ENCODE measurements around the gene GSE1.

GSE1 gene

DNA sequence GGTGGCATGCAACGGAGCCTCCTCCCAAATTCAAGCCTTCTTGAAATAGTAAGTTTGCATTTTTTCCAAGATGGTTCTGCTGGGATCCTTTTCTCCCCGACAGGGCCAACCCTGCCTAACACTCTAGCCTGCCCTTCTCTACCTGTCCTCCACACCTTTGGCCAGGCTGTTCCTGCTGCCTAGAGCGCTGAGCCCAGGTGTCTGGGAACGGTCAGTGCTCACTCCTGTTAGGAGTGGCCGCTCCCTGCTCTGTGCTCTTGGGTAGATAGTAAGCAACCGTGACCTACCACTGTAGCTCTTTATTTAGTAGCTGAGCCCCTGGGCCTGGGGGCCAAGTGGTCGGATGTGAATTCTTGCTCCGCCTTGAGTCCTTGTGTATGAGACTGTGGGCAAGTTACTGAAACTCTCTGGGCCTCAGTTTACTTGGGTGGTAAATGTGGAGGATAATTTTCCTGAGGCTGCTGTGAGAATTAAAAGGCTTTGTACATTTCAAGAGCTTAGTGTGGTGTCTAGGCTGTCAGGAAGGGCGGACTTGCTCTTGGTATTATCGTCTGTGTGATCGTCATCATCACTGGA, 44.0 kb upstream of the GSE1 start:
- Histone ChIP-seq H3K4me1 (ENCODE audit: insufficient read depth, low read length) (peaks cover 30% of the 10 kb centered on the region), H3K9me3 (ENCODE audit: insufficient read depth, low read depth, low read length) (no peaks in the 10 kb centered on the region), H3K9ac (ENCODE audit: low read depth, low read length) (no peak overlapping the region), H3K27me3 (ENCODE audit: insufficient read depth, low read length) (no peaks in the 10 kb centered on the region), H3K4me3 (ENCODE audit: low read length) (no peak overlapping the region), H3K27ac (ENCODE audit: low read depth, low read length) (peak overlapping the region; percentile 97; the same call in 1 of the 2 replicates), H3K36me3 (ENCODE audit: insufficient read depth, low read length) (no peaks in the 10 kb centered on the region)
- whole genome bisulfite sequencing = 66% methylated on average over 11 of the region's 11 CpGs

- H3K4me1 ChIP-seq (ENCODE audit: insufficient read depth, low read length) = peaks cover 30% of the 10 kb centered on the region
- H3K27me3 ChIP-seq (ENCODE audit: insufficient read depth, low read length) = no peaks in the 10 kb centered on the region
- WGBS = 17% methylated on average over 20 of the region's 20 CpGs
- H3K27ac ChIP-seq (ENCODE audit: low read depth, low read length) = peak overlapping the region; percentile 97; the same call in 1 of the 2 replicates
- 0 out of 2 replicates have a peak overlapping the region, but pooled peaks have one; percentile 35 for H3K9ac ChIP-seq (ENCODE audit: low read depth, low read length)
- H3K9me3 ChIP-seq (ENCODE audit: insufficient read depth, low read depth, low read length) = no peaks in the 10 kb centered on the region
- H3K36me3 ChIP-seq (ENCODE audit: insufficient read depth, low read length) = no peaks in the 10 kb centered on the region
- no peak overlapping the region for H3K4me3 ChIP-seq (ENCODE audit: low read length)
Observed at GRCh38 chr16:85569615-85570212, 43.4 kb upstream of the GSE1 start.

- H3K4me3 ChIP-seq (ENCODE audit: low read length) = no peak overlapping the region
- 0 out of 2 replicates have a peak overlapping the region, but pooled peaks have one; percentile 35 for H3K9ac ChIP-seq (ENCODE audit: low read depth, low read length)
- H3K4me1 ChIP-seq (ENCODE audit: insufficient read depth, low read length) = peaks cover 34% of the 10 kb centered on the region
- H3K27ac ChIP-seq (ENCODE audit: low read depth, low read length) = peak overlapping the region; percentile 97; the same call in 1 of the 2 replicates
- no peaks in the 10 kb centered on the region for H3K9me3 ChIP-seq (ENCODE audit: insufficient read depth, low read depth, low read length)
- H3K36me3 ChIP-seq (ENCODE audit: insufficient read depth, low read length) = no peaks in the 10 kb centered on the region
- WGBS = 52% methylated on average over 13 of the region's 13 CpGs
- no peaks in the 10 kb centered on the region for H3K27me3 ChIP-seq (ENCODE audit: insufficient read depth, low read length)
Observed at GRCh38 chr16:85570213-85570734, 42.8 kb upstream of the GSE1 start.

DNA sequence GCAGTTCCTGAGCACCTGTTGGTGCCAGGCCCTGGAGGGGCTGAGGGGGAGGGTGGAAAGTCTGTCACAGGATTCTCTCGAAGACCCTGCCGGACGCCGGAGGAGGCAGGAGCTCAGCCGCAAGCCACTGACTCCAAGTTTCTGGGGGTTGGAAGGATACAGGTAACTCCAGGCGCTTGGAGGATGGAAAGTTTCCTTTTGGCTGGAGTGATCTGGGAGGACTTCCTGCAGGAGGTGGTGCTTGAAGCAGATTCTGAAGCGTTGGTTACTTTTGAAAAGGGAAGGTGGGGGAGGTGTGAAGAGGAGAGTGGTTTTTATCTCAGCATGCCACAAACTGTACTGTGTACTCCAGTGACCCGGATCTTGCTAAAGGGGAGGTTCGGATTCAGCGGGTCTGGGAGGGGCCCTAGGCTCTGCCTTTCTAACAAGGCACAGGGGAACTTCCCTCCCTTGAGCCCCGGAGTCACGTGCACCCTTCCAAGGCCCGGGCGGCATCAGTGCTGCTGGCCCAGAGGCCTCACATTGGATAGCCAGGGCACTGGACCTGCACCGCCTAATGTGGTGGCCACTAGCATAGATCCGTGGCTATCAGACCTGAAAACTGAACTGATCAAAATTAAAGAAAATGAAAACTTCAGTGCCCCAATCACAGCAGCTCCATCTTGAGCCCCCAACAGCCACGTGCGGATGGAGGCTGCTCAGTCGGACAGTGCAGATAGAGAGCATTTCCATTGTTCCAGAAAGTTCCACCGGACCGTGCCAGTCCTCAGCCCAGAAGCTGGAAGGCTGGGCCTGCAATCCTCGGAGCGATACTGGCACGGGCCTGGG, 42.2 kb upstream of the GSE1 start:
- no peak overlapping the region for H3K9ac ChIP-seq (ENCODE audit: low read depth, low read length)
- H3K27ac ChIP-seq (ENCODE audit: low read depth, low read length) = peak overlapping the region; percentile 97; the same call in 1 of the 2 replicates
- H3K27me3 ChIP-seq (ENCODE audit: insufficient read depth, low read length) = no peaks in the 10 kb centered on the region
- H3K4me3 ChIP-seq (ENCODE audit: low read length) = no peak overlapping the region
- H3K36me3 ChIP-seq (ENCODE audit: insufficient read depth, low read length) = no peaks in the 10 kb centered on the region
- H3K4me1 ChIP-seq (ENCODE audit: insufficient read depth, low read length) = peaks cover 40% of the 10 kb centered on the region
- 70% methylated on average over 24 of the region's 24 CpGs for WGBS
- no peaks in the 10 kb centered on the region for H3K9me3 ChIP-seq (ENCODE audit: insufficient read depth, low read depth, low read length)

DNA sequence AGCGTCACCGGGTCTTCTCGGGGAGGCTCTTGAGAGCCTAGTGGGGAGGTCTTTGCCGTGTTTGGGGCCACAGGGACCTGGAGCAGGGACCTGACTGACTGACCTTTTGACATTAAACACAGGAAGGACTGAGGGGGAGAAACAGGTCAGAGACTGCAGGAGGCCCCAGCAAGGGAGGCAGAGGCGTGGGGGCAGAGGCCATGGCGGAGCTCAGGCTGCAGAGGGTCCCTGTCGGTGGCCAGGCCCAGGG, 41.6 kb upstream of the GSE1 start:
- H3K27ac ChIP-seq (ENCODE audit: low read depth, low read length) = no peak overlapping the region
- no peak overlapping the region for H3K4me3 ChIP-seq (ENCODE audit: low read length)
- H3K9ac ChIP-seq (ENCODE audit: low read depth, low read length) = no peak overlapping the region
- no peaks in the 10 kb centered on the region for H3K9me3 ChIP-seq (ENCODE audit: insufficient read depth, low read depth, low read length)
- peaks cover 40% of the 10 kb centered on the region for H3K4me1 ChIP-seq (ENCODE audit: insufficient read depth, low read length)
- no peaks in the 10 kb centered on the region for H3K36me3 ChIP-seq (ENCODE audit: insufficient read depth, low read length)
- H3K27me3 ChIP-seq (ENCODE audit: insufficient read depth, low read length) = no peaks in the 10 kb centered on the region
- 87% methylated on average over 7 of the region's 7 CpGs for WGBS

- H3K9me3 ChIP-seq (ENCODE audit: insufficient read depth, low read depth, low read length) = no peaks in the 10 kb centered on the region
- H3K9ac ChIP-seq (ENCODE audit: low read depth, low read length) = no peak overlapping the region
- H3K4me1 ChIP-seq (ENCODE audit: insufficient read depth, low read length) = peaks cover 41% of the 10 kb centered on the region
- H3K4me3 ChIP-seq (ENCODE audit: low read length) = no peak overlapping the region
- H3K27ac ChIP-seq (ENCODE audit: low read depth, low read length) = no peak overlapping the region
- 92% methylated on average over 10 of the region's 10 CpGs for WGBS
- no peaks in the 10 kb centered on the region for H3K36me3 ChIP-seq (ENCODE audit: insufficient read depth, low read length)
- H3K27me3 ChIP-seq (ENCODE audit: insufficient read depth, low read length) = no peaks in the 10 kb centered on the region
Observed at GRCh38 chr16:85571813-85572619, 41.1 kb upstream of the GSE1 start.

DNA sequence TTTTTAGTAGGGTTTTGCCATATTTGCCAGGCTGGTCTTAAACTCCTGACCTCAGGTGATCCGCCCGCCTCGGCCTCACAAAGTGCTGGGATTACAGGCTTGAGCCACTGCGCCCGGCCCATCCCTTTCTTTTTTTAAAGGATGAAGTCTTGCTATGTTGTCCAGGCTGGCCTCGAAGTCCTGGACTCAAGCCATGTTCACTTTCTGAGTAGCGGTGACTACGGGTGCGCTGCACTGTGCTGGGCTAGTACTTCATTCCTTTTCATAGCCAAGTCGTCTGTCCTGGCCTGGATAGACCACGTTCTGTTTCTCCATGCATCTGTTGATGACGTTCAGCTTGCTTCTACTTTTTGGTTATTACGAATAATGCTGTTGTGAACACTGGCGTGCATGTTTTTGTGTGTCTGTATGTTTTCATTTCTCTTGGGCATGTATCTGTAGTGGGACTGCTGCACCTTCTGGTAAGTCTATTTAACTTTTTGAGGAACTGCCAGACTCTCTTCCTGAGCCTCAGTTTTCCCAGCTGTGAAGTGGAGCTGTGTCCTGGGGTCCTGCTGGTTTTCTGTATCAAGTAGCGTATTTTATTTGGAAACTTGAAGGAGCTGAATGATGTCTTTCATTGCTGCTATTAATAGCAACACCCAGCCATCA, 40.0 kb upstream of the GSE1 start:
- Histone ChIP-seq H3K4me3 (ENCODE audit: low read length) (no peak overlapping the region), H3K36me3 (ENCODE audit: insufficient read depth, low read length) (no peaks in the 10 kb centered on the region), H3K9ac (ENCODE audit: low read depth, low read length) (no peak overlapping the region), H3K9me3 (ENCODE audit: insufficient read depth, low read depth, low read length) (no peaks in the 10 kb centered on the region), H3K27me3 (ENCODE audit: insufficient read depth, low read length) (no peaks in the 10 kb centered on the region), H3K4me1 (ENCODE audit: insufficient read depth, low read length) (peaks cover 48% of the 10 kb centered on the region), H3K27ac (ENCODE audit: low read depth, low read length) (no peak overlapping the region)
- 95% methylated on average over 15 of the region's 15 CpGs for WGBS

GRCh38 chr16:85573696-85574641, 39.2 kb upstream of the GSE1 start:
- H3K4me1 ChIP-seq (ENCODE audit: insufficient read depth, low read length) = peaks cover 56% of the 10 kb centered on the region
- H3K4me3 ChIP-seq (ENCODE audit: low read length) = no peak overlapping the region
- H3K36me3 ChIP-seq (ENCODE audit: insufficient read depth, low read length) = no peaks in the 10 kb centered on the region
- WGBS = 85% methylated on average over 37 of the region's 37 CpGs
- H3K9ac ChIP-seq (ENCODE audit: low read depth, low read length) = no peak overlapping the region
- H3K27ac ChIP-seq (ENCODE audit: low read depth, low read length) = no peak overlapping the region
- H3K27me3 ChIP-seq (ENCODE audit: insufficient read depth, low read length) = no peaks in the 10 kb centered on the region
- no peaks in the 10 kb centered on the region for H3K9me3 ChIP-seq (ENCODE audit: insufficient read depth, low read depth, low read length)

- 62% methylated on average over 29 of the region's 29 CpGs for WGBS
- no peaks in the 10 kb centered on the region for H3K9me3 ChIP-seq (ENCODE audit: insufficient read depth, low read depth, low read length)
- no peak overlapping the region for H3K4me3 ChIP-seq (ENCODE audit: low read length)
- H3K36me3 ChIP-seq (ENCODE audit: insufficient read depth, low read length) = no peaks in the 10 kb centered on the region
- H3K27me3 ChIP-seq (ENCODE audit: insufficient read depth, low read length) = peaks cover 5% of the 10 kb centered on the region; the same call in 1 of the 2 replicates
- H3K9ac ChIP-seq (ENCODE audit: low read depth, low read length) = no peak overlapping the region
- H3K27ac ChIP-seq (ENCODE audit: low read depth, low read length) = no peak overlapping the region
- H3K4me1 ChIP-seq (ENCODE audit: insufficient read depth, low read length) = peaks cover 59% of the 10 kb centered on the region
Observed at GRCh38 chr16:85574672-85575475, 38.2 kb upstream of the GSE1 start.
